ENCODE results near the gene FATE1.

FATE1 gene

GRCh38 chrX:151743651-151744470 lies 28.0 kb downstream of the FATE1 start:
- DNase-seq (ENCODE audit: low spot score) = no peak

DNA sequence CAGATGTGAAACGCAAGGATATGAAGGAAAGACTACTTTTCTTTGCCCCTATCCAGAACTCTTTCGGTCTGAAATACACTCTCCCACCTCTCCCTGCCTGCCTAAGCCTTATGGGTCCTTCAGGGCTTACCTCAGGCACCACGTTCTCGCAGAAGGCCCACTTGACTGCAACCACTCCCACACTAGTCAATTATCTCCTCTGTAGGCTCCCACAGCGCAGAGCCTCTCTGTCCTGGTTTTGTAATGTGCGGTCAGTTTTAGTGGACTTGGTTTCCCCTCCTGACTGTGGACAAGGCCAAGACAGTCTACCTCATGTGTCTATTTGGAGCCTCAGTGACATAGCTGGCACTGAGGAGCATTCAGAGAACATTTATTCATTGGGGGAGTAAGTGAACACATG lies 29.8 kb downstream of the FATE1 start:
- DNase-seq (ENCODE audit: low spot score) = no peak

DNA sequence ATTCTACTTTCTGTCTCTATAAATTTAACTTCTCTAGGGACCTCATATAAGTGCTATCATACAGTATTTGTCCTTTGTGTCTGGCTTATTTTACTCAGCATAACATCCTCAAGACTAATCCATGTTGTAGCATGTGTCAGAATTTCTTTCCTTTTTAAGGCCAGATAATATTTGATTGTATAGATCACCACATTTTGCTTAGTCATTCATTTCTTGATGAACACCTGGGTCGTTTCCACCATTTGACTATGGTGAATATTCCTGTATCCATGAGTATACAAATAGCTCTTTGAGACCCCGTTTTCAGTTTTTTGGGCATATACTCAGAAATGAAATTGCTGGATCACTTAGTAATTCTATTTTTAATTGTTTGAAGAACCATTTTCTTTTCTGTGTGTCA lies 30.7 kb downstream of the FATE1 start:
- DNase-seq (ENCODE audit: low spot score) = no peak

DNA sequence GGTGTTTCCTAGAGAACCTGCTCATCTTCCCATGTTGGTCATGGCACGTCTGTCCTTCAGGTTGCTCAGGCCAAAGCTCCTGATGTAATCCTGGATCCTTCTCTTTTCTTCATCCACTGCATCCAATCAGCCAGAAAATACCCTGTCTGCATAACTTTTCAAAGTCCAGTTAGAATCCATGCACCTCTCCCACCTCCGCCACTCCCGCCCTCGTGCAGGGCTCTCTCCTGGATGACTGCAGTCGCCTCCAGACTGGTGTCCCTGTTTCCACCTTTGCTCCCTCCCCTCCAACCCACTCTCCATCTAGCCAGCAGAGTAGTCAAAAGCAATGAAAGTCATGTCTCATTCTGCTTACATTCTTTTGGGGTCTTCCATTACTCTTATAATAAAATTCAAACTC lies 34.7 kb downstream of the FATE1 start:
- DNase-seq (ENCODE audit: low spot score) = no peak

DNA sequence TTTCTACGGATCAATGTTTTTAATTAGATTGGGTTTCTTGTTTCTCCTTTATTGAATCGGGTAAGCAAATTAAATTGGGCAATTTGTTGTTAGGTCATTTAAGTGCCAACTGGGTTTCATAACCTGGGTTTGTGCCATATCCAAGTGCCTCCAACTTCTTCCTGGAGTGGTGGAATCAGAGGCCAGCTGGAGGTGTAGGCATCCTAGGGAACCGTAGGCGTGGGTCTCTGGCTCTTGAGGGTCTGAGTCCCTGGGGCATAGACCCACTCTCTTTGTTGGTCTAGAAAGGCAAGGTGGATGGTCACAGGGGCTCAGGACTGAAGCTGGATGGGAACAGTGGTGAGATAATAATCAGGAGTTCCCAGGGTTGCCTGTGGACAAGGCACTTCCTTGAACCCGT lies 37.0 kb downstream of the FATE1 start:
- no peak for DNase-seq (ENCODE audit: low spot score)

GRCh38 chrX:151753313-151754046 lies 37.6 kb downstream of the FATE1 start:
- no peak for DNase-seq (ENCODE audit: low spot score)

DNA sequence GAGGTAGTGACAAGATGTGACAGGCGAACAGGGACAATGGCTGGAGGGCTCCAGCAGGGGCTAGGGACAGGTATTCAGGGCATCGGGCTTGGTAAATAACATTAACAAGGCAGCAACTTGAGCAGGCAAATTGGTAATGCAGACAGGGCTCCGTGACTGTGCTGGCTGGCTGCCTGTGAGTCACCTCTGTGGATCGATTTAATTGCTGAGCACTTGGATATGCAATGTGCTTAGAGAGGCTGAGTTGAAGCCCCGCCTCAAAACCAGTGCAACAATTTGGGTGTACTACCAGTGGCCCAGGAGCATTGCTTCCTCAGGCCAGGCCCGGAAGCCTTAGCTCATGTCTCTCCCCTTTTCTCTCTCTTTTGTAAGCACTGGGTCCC lies 38.2 kb downstream of the FATE1 start:
- DNase-seq (ENCODE audit: low spot score) = no peak

DNA sequence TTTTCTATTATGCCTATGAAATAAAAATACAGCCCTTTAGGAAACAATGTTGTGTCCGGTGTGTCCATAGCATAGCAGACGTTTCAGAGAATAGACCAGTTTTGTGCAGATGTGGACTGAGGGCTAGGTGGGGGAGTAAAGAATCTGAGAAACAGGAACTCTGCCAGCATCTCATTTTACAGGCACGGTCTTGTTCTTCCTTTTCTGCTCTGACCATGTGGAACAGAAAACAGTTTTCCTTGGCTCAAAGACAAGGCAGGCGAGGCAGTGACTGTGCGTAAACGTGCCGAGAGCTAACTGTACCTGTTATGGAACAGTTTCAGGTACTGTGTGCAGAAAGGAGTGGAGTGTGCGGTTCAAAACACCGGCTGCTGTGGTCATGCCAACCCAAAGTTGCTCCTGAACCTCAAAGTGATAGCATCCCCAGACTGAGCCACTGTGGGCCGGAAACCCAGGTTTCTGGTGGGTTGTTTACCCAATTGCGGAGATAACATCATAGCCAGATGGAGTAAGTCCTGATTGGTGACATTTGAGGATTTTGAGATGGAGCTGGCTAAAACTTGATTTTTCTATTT lies 38.9 kb downstream of the FATE1 start:
- no peak for DNase-seq (ENCODE audit: low spot score)

- no peak for DNase-seq (ENCODE audit: low spot score)
Observed at GRCh38 chrX:151759041-151759708, 43.3 kb downstream of the FATE1 start.

GRCh38 chrX:151762802-151763201 lies 47.0 kb downstream of the FATE1 start:
- DNase-seq (ENCODE audit: low spot score) = no peak

GRCh38 chrX:151763711-151764110 lies 47.9 kb downstream of the FATE1 start:
- no peak for DNase-seq (ENCODE audit: low spot score)

DNA sequence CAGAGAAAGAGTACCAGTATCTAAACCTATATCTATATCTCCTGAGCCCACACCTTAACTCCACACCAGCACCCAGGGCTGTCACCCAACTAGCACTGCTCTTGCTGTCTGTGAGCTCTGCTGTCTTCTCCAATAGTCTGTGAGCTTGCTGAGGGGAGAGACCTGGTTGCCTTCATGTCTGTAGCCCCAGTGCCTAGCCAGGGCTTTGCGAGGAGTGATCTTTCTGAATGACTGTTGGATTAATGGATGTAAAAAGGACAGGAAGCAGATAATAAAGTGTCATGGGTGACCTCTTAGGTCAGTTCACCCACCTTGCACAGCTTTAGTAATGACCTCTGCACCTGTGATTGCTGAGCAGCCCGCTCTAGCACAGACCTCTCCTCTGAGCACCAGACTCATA lies 49.2 kb downstream of the FATE1 start:
- DNase-seq (ENCODE audit: low spot score) = no peak

DNA sequence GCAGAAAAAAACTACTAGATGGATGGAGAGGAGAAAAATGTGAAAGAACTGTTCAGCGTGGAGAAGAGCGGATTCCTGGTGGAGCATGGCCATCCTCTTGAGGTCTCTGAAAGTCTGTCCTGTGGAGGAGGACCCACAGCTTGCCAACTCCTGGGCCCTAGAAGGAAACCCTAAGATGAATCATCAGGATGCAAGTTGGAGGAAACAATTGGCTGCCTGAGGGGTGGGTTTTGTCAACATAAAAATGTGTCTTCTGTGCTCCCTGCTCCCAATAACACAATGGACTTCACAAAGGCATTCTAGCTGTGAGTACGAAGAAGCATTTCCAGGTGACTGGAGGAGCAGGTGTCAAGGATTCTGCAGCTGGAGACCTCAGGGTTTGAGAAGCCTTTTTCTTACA lies 55.9 kb downstream of the FATE1 start:
- DNase-seq (ENCODE audit: low spot score) = no peak

Measured in CD4-positive, alpha-beta T cell treated with Interleukin-6 at 100 ng/mL for 8 hours (primary cell).